H1 (cell line): Measurements from ENCODE around the gene ZBP1. TPM values are rescaled to one million over a fixed set of nuclear protein-coding genes. Genes with fewer than 3 reads are reported as not detected.

Experiments
- CHD1 ChIP-seq: IDR thresholded peaks from 2 replicates; pipeline ENCODE4 v1.6.1; 2012; ENCODE audit warnings: low read depth, low read length, improper control_type of control experiment
- CHD7 ChIP-seq: fragments of 300-600 bp; sonication (generic); IDR thresholded peaks from 2 replicates; pipeline ENCODE4 v1.7.1; 2012; ENCODE audit warnings: low read length, moderate library complexity, mild to moderate bottlenecking, inconsistent platforms; ENCODE audit not compliant: insufficient replicate concordance
- GABPA ChIP-seq: IDR thresholded peaks from 2 replicates; pipeline ENCODE4 v1.6.1; 2011; ENCODE audit warnings: mild to moderate bottlenecking, low read length, moderate library complexity, borderline replicate concordance; ENCODE audit not compliant: insufficient read depth
- JUN ChIP-seq: IDR thresholded peaks from 2 replicates; pipeline ENCODE4 v1.6.1; 2011; ENCODE audit warnings: low read depth, mild to moderate bottlenecking, improper control_type of control experiment, low read length
- POLR2A ChIP-seq, 2 experiments: IDR thresholded peaks; 1 replicate in 1 of 2; 2 replicates in 1 of 2; pipeline ENCODE4 v1.6.1; 2011; ENCODE audit warnings: low read depth in 2 of 2, low read length in 2 of 2, mild to moderate bottlenecking in 2 of 2; ENCODE audit errors: control extremely low read depth in 1 of 2
- POLR2AphosphoS5 ChIP-seq: IDR thresholded peaks from 2 replicates; pipeline ENCODE4 v1.6.1; 2011; ENCODE audit warnings: low read depth, low read length
- RFX5 ChIP-seq: IDR thresholded peaks from 2 replicates; pipeline ENCODE4 v1.6.1; 2011; ENCODE audit warnings: low read depth, low read length, improper control_type of control experiment, borderline replicate concordance
- RNF2 ChIP-seq: fragments of 200-900, 300-1000 bp; sonication (generic); IDR thresholded peaks from 2 replicates; pipeline ENCODE4 v1.7.1; 2016; ENCODE audit warnings: borderline replicate concordance, low read depth, mild to moderate bottlenecking, antibody characterized with exemption, low read length; ENCODE audit not compliant: poor library complexity, severe bottlenecking; ENCODE audit errors: missing control alignments
- RXRA ChIP-seq: IDR thresholded peaks from 2 replicates; pipeline ENCODE4 v1.6.1; 2011; ENCODE audit warnings: low read depth, mild to moderate bottlenecking, low read length, moderate library complexity; ENCODE audit not compliant: insufficient read depth
- ZNF274 ChIP-seq: IDR thresholded peaks from 2 replicates; pipeline ENCODE4 v1.7.0; 2012; ENCODE audit warnings: low read length, borderline replicate concordance; ENCODE audit errors: extremely low read depth
- polyA plus RNA-seq, 7 experiments: library from polyadenylated mRNA; depleted of rRNA in 3 of 7; stranded (reverse) in 5 of 7; unstranded in 2 of 7; fragments of >200 nt in 5 of 7; fragments of 200-250 nt in 2 of 7; gene quantifications; 1 replicate in 5 of 7; 2 replicates in 1 of 7; 4 replicates in 1 of 7; pipeline versions ENCODE4 v1.2.1 to v1.2.3, GENCODE V29; 2011 to 2013; ENCODE audit warnings: missing spikeins in 2 of 7, mixed read lengths in 2 of 7
- total RNA-seq: library from RNA; stranded (reverse); fragmentation: NEBNext Ultra II Directional; extraction: Animal tissue kit (Norgen Biotek cat#: 25700); gene quantifications from 2 replicates; pipeline ENCODE4 v1.2.1, GENCODE V29; 2021

Gene ZBP1
- total and polyA plus RNA-seq, 2 of the 8 experiments (the other 6 are each of a cell fraction or from before 2014, with no cell fraction given): not detected

GRCh38 chr20:57589728-57590484 lies 30.3 kb downstream of the ZBP1 start (continued):
- TF ChIP-seq CHD7 (no peak), JUN (no peak), ZNF274 (no peak), RFX5 (no peak), RNF2 (no peak), CHD1 (no peak), GABPA (no peak), POLR2A (IDR thresholded peaks at IDR 0.05; ENCODE audit: control extremely low read depth in 1 of 2, low read depth in 2 of 2, low read length in 2 of 2) (no peak), POLR2AphosphoS5 (no peak), RXRA (no peak)
